PFSK-1 (cell line): ENCODE measurements around the gene RGS9.

Experiments
- FOXP2 ChIP-seq: optimal IDR thresholded peaks from 2 replicates; pipeline ENCODE3; 2011; ENCODE audit warnings: borderline replicate concordance, control low read depth, inconsistent platforms; ENCODE audit not compliant: insufficient read depth; ENCODE audit errors: extremely low read length, extremely low read depth
- POLR2AphosphoS5 ChIP-seq: IDR thresholded peaks from 2 replicates; pipeline ENCODE4 v1.6.1; 2012; ENCODE audit warnings: low read depth, mild to moderate bottlenecking, control low read depth, low read length, moderate library complexity
- REST ChIP-seq, 2 experiments: IDR thresholded peaks; 2 replicates each; pipeline versions ENCODE4 v1.6.1 to v1.8.0; 2011 to 2012; ENCODE audit warnings: low read depth in 2 of 2, low read length in 2 of 2, control low read depth in 1 of 2, inconsistent platforms in 1 of 2, mild to moderate bottlenecking in 1 of 2, moderate library complexity in 1 of 2; ENCODE audit not compliant: insufficient read depth in 1 of 2
- SIN3A ChIP-seq: IDR thresholded peaks from 2 replicates; pipeline ENCODE4 v1.6.1; 2012; ENCODE audit warnings: mild to moderate bottlenecking, low read length, moderate library complexity, borderline replicate concordance; ENCODE audit not compliant: insufficient read depth
- TAF1 ChIP-seq: IDR thresholded peaks from 2 replicates; pipeline ENCODE4 v1.6.1; 2012; ENCODE audit warnings: low read length, control low read depth, borderline replicate concordance; ENCODE audit not compliant: insufficient read depth

- TF ChIP-seq SIN3A (no peak), POLR2AphosphoS5 (no peak), TAF1 (no peak), REST (IDR thresholded peaks at IDR 0.05; ENCODE audit: insufficient read depth in 1 of 2, low read depth in 2 of 2, low read length in 2 of 2) (no peak), FOXP2 (no peak)
Measured at GRCh38 chr17:65088621-65089360, 48.4 kb upstream of the RGS9 start.
